Aorta (tissue), 5 donors: ENCODE results near the gene SLC39A11. TPM values are rescaled to one million over a fixed set of nuclear protein-coding genes. Genes with fewer than 3 reads are reported as not detected.

Experiments used
- ATAC-seq: fragments of 200-7000 bp; cut with Tn5 transposase; one replicate; pipeline ENCODE4 v1.9.1; 2022; ENCODE audit warnings: moderate library complexity; ENCODE audit not compliant: low FRiP score
- DNase-seq, 2 donors: peaks; one replicate each; pipeline ENCODE4 v3.0.0-alpha.2; 2020
- H3K27ac ChIP-seq, 2 donors: one replicate each; pipeline ENCODE4 v1.5.1; 2013; ENCODE audit warnings: low read length in 2 of 2, mild to moderate bottlenecking in 2 of 2, moderate library complexity in 2 of 2, control low read depth in 1 of 2, inconsistent platforms in 1 of 2, low read depth in 1 of 2
- H3K27me3 ChIP-seq, 2 donors: one replicate each; pipeline ENCODE4 v1.6.1; 2013; ENCODE audit warnings: control low read depth in 1 of 2, low read length in 1 of 2, mild to moderate bottlenecking in 1 of 2, moderate library complexity in 1 of 2; ENCODE audit not compliant: insufficient read depth in 2 of 2, control insufficient read depth in 1 of 2
- H3K36me3 ChIP-seq, 2 donors: one replicate each; pipeline ENCODE4 v1.6.1; 2013; ENCODE audit warnings: control low read depth in 1 of 2, low read length in 1 of 2, mild to moderate bottlenecking in 1 of 2; ENCODE audit not compliant: insufficient read depth in 2 of 2, control insufficient read depth in 1 of 2
- H3K4me1 ChIP-seq, 2 donors: one replicate each; pipeline ENCODE4 v1.6.1; 2013; ENCODE audit warnings: low read length in 2 of 2, control low read depth in 1 of 2, mild to moderate bottlenecking in 1 of 2, moderate library complexity in 1 of 2; ENCODE audit not compliant: insufficient read depth in 2 of 2, control insufficient read depth in 1 of 2
- H3K4me3 ChIP-seq, 2 donors: one replicate each; pipeline ENCODE4 v1.5.1; 2013; ENCODE audit warnings: low read length in 2 of 2, control low read depth in 1 of 2, mild to moderate bottlenecking in 1 of 2
- H3K9me3 ChIP-seq: one replicate; pipeline ENCODE4 v1.6.1; 2013; ENCODE audit warnings: mild to moderate bottlenecking, low read length; ENCODE audit not compliant: control insufficient read depth
- WGBS, 2 donors: extraction: QIAGEN DNeasy Blood & Tissue Kit; methylation state at CpG; one replicate each; pipeline ENCODE4 v1.1.7; 2013; 5-methylcytosine and 5-hydroxymethylcytosine counted together
- intact Hi-C, 2 donors: fragments of 100-400 bp; cut with DNase I; formaldehyde crosslinking; loops; one replicate each; pipeline versions ENCODE4 v1.14.2 to v1.15.0; 2022
- polyA plus RNA-seq, 2 donors: library from polyadenylated mRNA; stranded (reverse); fragments of 200-250 nt; gene quantifications; one replicate each; pipeline ENCODE4 v1.2.3, GENCODE V29; 2013
- total RNA-seq, 2 donors: library from RNA; stranded (reverse); fragmentation: NEBNext Ultra II Directional; extraction: Animal tissue kit (Norgen Biotek cat#: 25700); gene quantifications; one replicate each; pipeline ENCODE4 v1.2.1, GENCODE V29; 2021
- donor health status: healthy with polysubstance abuse.
- donor health status: Bipolar disorder and iron deficiency.
- donor health status: DM: no; HTN: no; CAD: no.
- donor health status: DM: no; HTN: no; CAD: no.
- donor health status: DM: yes; HTN: yes; CAD: no.

The SLC39A11 gene
- total and polyA plus RNA-seq, 4 donors = 9.3 to 31.8 (median 17.5) TPM

GRCh38 chr17:73023759-73024158 lies 68.7 kb downstream of the SLC39A11 start:
- 97 to 98% methylated on average over 5 of the region's 5 CpGs for WGBS, 2 donors
- DNase-seq = no peak
- H3K9me3 ChIP-seq = peaks cover 3% of the 10 kb centered on the region
- H3K27me3 ChIP-seq = no peaks in the 10 kb centered on the region
- H3K36me3 ChIP-seq = no peaks in the 10 kb centered on the region
- H3K4me3 ChIP-seq = no peak overlapping the region
- ATAC-seq = no peak
- no peak overlapping the region for H3K27ac ChIP-seq
- no peaks in the 10 kb centered on the region for H3K4me1 ChIP-seq
- intact Hi-C loops = no loop called here

GRCh38 chr17:73022694-73023093 lies 69.8 kb downstream of the SLC39A11 start:
- no peaks in the 10 kb centered on the region for H3K4me1 ChIP-seq
- no peak for ATAC-seq

GRCh38 chr17:73021771-73022170 lies 70.7 kb downstream of the SLC39A11 start:
- ATAC-seq (no peak), DNase-seq (no peak)
- Histone ChIP-seq H3K4me1 (no peaks in the 10 kb centered on the region), H3K9me3 (peaks cover 3% of the 10 kb centered on the region), H3K36me3 (no peaks in the 10 kb centered on the region), H3K27ac (no peak overlapping the region), H3K27me3 (no peaks in the 10 kb centered on the region), H3K4me3 (no peak overlapping the region)
- WGBS, 2 donors = 94% methylated on average over 12 of the region's 12 CpGs
- intact Hi-C loops = no loop called here

More at GRCh38 chr17:73022694-73023093, 69.8 kb downstream of the SLC39A11 start:
- Histone ChIP-seq H3K9me3 (peaks cover 3% of the 10 kb centered on the region), H3K4me3 (no peak overlapping the region), H3K36me3 (no peaks in the 10 kb centered on the region), H3K27ac (no peak overlapping the region), H3K27me3 (no peaks in the 10 kb centered on the region)
- DNase-seq = no peak
- intact Hi-C loops = no loop called here
- WGBS, 2 donors = 93 to 95% methylated on average over 2 of the region's 2 CpGs

- H3K36me3 ChIP-seq = no peaks in the 10 kb centered on the region
- H3K27me3 ChIP-seq = no peaks in the 10 kb centered on the region
- DNase-seq (no peak), ATAC-seq (no peak)
- intact Hi-C loops = no loop called here
- no peak overlapping the region for H3K27ac ChIP-seq
- H3K4me3 ChIP-seq = no peak overlapping the region
- 95 to 97% methylated on average over 4 of the region's 4 CpGs for WGBS, 2 donors
- peaks cover 3% of the 10 kb centered on the region for H3K9me3 ChIP-seq
- H3K4me1 ChIP-seq = no peaks in the 10 kb centered on the region
These were observed 72.4 kb downstream of the SLC39A11 start for GRCh38 chr17:73020110-73020509.

GRCh38 chr17:73018599-73018998 lies 73.9 kb downstream of the SLC39A11 start:
- H3K4me3 ChIP-seq = no peak overlapping the region
- H3K27me3 ChIP-seq = no peaks in the 10 kb centered on the region
- ATAC-seq (no peak), DNase-seq (no peak)
- no peak overlapping the region for H3K27ac ChIP-seq
- no peaks in the 10 kb centered on the region for H3K4me1 ChIP-seq
- no peaks in the 10 kb centered on the region for H3K36me3 ChIP-seq
- intact Hi-C loops = no loop called here
- peaks cover under 1% of the 10 kb centered on the region for H3K9me3 ChIP-seq

- H3K4me1 ChIP-seq = no peaks in the 10 kb centered on the region
- no peaks in the 10 kb centered on the region for H3K27me3 ChIP-seq
- no peaks in the 10 kb centered on the region for H3K36me3 ChIP-seq
- no peak overlapping the region for H3K27ac ChIP-seq
- DNase-seq = no peak
- no peak overlapping the region for H3K4me3 ChIP-seq
- 93 to 95% methylated on average over 3 of the region's 3 CpGs for WGBS, 2 donors
- no peak for ATAC-seq
- intact Hi-C loops = no loop called here
- H3K9me3 ChIP-seq = no peaks in the 10 kb centered on the region
These were observed 74.8 kb downstream of the SLC39A11 start for GRCh38 chr17:73017658-73018057.

GRCh38 chr17:73015722-73016276 lies 76.7 kb downstream of the SLC39A11 start:
- no peak for ATAC-seq
- no peak overlapping the region for H3K27ac ChIP-seq
- no peak for DNase-seq

GRCh38 chr17:73013816-73014663 lies 78.4 kb downstream of the SLC39A11 start:
- 71 to 76% methylated on average over 14 of the region's 14 CpGs for WGBS, 2 donors
- Histone ChIP-seq H3K27me3 (no peaks in the 10 kb centered on the region), H3K27ac (no peak overlapping the region), H3K36me3 (no peaks in the 10 kb centered on the region), H3K4me1 (no peaks in the 10 kb centered on the region), H3K4me3 (no peak overlapping the region), H3K9me3 (no peaks in the 10 kb centered on the region)
- DNase-seq (no peak), ATAC-seq (no peak)
- intact Hi-C loops = no loop called here

More at GRCh38 chr17:73015722-73016276, 76.7 kb downstream of the SLC39A11 start:
- no peaks in the 10 kb centered on the region for H3K36me3 ChIP-seq
- WGBS, 2 donors = 95 to 97% methylated on average over 7 of the region's 7 CpGs
- intact Hi-C loops = no loop called here
- no peaks in the 10 kb centered on the region for H3K9me3 ChIP-seq
- H3K4me3 ChIP-seq = no peak overlapping the region
- H3K27me3 ChIP-seq = no peaks in the 10 kb centered on the region
- no peaks in the 10 kb centered on the region for H3K4me1 ChIP-seq

- no peak for DNase-seq
- H3K4me1 ChIP-seq = peaks cover 0 to 2% of the 10 kb centered on the region in 2 donors
- intact Hi-C loops = no loop called here
- no peaks in the 10 kb centered on the region for H3K27me3 ChIP-seq
- 96% methylated on average over 8 of the region's 8 CpGs for WGBS, 2 donors
- H3K4me3 ChIP-seq = no peak overlapping the region
- H3K9me3 ChIP-seq = no peaks in the 10 kb centered on the region
- no peak for ATAC-seq
- no peak overlapping the region for H3K27ac ChIP-seq
- H3K36me3 ChIP-seq = no peaks in the 10 kb centered on the region
These were observed 79.2 kb downstream of the SLC39A11 start for GRCh38 chr17:73013301-73013700.
